Mammary epithelial cell (primary cell): ENCODE results near the gene EVX2.

Experiments
- CTCF ChIP-seq, 2 donors: IDR thresholded peaks in 1 of 2; conservative IDR thresholded peaks in 1 of 2; 2 replicates each; pipeline ENCODE4 v1.5.1; 2011 to 2012; ENCODE audit warnings: inconsistent platforms in 2 of 2, low read length in 2 of 2, mild to moderate bottlenecking in 2 of 2, control low read depth in 1 of 2, low read depth in 1 of 2; ENCODE audit not compliant: insufficient read depth in 1 of 2; ENCODE audit errors: extremely low read depth in 1 of 2
- EZH2 ChIP-seq: IDR thresholded peaks from 2 replicates; pipeline ENCODE4 v1.6.1; 2012; ENCODE audit warnings: low read length, inconsistent platforms, borderline replicate concordance

- TF ChIP-seq CTCF (conservative IDR thresholded peaks at IDR 0.05 in 1 of 2, IDR thresholded peaks at IDR 0.05 in 1 of 2; ENCODE audit: extremely low read depth in 1 of 2, insufficient read depth in 1 of 2, low read depth in 1 of 2, low read length in 2 of 2): peak; percentile 39 to 81
- TF ChIP-seq EZH2: peak; percentile 85
These were observed 4.5 kb upstream of the EVX2 start for GRCh38 chr2:176088048-176088936.
